HG03460 (cell line): ENCODE data around the gene INPP4A.
A peak's percentile ranks its signal among the peaks of the same experiment; 100 is the strongest.

ENCODE experiments used
- ATAC-seq: cut with Tn5 transposase; IDR thresholded peaks from one replicate; pipeline ENCODE4 v1.9.1; 2021; ENCODE audit not compliant: unreplicated experiment

The INPP4A gene

DNA sequence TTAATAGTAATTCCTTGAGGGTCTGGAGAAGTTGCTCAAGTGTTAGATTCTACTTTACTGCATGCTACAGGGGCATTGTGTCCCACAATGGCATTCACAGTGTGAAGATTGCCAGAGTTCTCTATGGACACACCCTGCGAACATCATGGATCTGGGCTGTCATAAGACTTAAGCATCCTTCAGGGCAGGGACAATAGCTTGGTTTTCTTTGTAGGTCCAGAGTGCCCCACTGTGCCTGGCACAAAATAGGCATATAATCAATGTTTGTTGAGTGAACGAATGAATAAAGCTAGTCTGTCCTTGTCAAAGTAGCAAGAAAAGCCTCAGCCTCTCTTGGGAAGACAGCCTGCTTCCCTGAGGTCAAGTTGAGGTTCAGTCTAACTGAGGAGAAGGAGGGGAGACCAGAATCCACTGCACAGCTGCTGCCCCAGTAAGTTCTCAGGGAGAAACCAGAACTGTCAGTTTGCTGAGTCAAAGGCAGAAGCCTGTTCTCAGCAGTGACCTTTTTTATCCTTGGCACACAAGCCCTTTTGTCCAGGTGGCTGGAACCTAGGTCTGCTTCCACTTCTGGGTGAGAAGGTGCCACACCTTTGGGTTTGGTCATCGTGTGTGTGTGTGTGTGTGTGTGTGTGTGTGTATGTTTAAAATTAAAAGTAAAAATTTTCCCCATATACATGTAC lies 15.0 kb downstream of the INPP4A start:
- no peak for ATAC-seq

DNA sequence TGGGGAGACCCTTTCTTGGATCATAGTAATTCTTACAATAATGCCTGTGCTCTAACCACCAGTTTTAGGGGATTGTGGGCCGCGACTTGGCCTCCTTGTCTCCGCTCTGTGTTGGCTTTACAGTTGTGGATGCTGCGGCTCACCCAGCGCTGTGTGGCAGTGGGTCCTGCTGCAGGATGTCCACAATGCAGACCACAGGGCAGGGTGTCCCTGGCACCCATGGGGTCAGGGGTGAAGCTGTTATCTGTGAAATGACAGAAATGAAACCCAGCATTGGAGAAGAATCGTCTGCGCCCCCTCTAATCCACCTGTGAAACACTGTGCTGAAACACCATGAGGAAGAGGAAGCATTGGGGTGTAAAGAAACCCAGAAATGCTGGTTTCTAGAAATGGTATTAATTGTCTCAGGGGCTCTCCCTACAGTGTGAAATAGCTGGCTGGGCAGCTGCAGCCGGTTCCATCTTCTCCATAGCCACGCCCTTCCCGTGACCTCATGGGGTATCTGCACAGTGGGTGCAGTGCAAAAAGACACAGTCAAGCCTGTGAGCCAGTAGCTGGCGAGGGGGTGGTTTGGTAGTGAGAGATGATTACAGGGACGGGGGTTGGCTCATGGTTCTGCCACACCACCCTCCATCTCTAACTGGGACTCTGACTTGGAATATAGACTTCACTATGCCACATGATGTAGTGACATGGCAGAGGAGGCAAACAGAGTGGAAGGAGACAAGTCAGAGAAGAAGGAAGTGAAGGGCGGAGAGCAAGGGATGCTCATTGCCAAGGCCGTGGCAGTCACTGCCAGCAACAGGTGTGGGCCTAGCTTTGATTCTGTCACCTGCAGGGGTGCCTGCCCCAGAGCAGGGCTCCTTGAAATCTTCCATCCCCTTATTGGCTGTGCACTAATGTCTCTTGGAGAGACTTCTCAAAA lies 16.2 kb downstream of the INPP4A start:
- peak; percentile 66 for ATAC-seq

DNA sequence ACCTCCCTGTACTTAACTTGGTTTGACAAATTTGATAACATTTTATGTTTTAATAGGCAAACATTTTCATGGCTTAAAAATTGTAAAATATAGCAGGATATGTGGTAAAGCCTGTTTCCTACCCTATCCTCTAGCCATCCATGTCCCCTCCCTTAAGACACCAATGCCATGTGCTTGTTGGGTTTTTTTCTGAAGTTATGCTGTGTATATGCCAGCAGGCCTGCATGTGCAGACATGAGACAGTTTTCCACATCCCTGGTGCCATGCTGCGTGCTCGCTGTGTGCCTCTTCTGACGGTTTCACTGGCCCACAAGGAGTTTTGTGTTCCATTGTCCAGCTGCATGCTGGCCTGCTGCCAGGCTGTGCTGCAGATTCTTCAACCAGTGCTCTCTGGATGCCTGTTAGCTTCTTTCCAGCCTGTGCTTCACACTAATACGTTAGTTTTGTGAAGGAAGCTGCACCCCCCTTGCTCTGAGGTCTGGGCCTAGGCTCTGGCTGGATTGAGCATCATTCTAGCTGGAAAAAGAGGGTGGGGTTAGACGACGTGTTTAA lies 16.9 kb downstream of the INPP4A start:
- ATAC-seq = no peak

DNA sequence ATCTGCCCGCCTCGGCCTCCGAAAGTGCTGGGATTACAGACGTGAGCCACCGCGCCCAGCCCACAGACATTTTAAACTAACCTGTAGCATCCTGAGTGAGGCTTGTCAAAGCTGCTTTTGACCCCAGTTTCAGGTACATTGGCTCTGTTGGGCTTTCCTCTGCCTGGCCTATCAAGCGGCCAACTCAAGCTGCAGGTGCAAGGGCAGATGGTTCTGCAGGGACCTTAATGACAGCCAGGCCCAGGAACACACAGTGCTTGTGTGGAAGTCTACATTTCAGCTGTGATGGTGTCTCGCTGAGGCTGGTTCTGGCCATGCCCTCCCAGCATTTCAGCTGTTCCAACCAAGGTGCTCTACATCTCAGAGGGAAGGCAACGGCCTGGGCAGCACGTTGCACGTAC lies 18.4 kb downstream of the INPP4A start:
- no peak for ATAC-seq

DNA sequence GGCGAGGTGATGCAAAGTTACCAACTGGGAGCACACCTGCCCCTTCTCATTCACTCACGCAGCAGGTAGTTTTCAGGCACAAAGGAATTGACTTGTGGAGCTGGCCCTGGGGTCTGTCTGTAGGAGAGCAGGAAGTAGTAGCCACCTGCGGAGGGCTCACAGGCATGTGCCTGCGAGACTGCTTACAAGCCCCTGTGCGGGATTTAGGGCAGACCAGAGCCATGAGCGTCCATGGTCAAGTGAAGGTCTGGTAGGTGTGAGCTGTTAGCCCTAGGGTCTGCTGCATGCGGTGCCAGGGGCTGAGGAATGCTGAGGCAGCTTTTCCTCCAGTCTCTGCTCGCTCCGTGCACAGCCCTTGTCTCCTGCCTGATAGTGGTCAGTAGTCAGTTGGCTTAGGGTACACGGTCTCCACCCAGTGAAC lies 18.9 kb downstream of the INPP4A start:
- ATAC-seq = no peak

- ATAC-seq = no peak
Observed at GRCh38 chr2:98463988-98464771, 19.5 kb downstream of the INPP4A start.

DNA sequence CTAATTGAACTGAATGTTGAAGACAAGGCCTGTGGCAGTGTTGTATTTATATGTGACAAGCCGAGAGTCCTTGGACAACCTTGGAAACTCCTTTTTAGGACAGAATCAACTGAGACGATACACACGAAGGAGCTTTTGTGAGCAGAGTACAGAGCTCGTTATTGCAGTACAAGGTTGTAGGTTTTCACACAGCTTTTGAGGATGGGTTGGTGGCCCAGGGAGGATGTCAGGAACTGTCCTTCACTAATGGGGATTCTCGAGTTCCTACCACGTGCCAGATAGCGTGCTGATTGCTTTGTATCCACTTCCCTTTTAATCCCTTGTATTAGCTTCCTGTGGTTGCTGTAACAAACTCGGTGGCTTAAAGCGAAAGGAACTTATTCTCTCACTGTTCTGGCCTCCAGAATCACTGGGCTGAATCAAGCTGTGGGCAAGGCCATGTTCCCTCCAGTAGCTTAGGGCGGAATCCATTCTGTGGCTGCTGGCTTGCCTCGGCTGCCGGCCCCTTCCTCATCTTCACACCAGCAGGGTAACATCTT lies 20.2 kb downstream of the INPP4A start:
- peak; percentile 40 for ATAC-seq

DNA sequence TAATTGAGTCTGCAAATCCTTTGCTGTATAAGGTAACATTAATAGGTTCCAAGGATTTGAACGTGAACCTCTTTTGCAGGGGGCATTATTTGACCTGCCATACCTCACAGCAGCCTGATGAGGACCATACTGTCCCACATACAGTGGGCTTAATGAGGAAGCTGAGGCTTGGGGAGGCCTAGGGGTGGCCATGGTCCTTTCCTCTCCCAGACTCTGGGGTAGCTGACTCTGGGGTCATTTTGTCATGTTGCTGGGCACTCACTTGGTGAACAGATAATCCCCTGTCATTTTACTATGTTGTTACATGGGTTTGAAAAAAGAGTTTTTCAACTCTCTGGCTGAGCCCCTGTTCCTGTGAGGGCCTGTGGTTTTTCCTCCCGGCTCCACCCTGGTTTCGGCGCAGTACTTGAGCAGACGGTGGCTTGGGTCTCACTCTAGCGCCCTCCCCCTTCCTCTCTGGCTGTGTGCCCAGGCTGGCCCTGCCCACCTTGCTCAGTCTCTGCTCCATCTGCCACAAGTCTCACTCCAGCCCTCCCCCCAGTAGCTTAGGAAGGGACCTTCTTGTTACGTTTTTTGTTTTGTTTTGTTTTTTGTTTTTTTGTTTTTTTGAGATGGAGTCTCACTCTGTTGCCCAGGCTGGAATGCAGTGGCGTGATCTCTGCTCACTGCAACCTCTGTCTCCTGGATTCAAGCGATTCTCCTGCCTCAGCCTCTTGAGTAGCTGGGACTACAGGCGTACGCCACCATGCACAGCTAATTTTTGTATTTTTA lies 21.0 kb downstream of the INPP4A start:
- ATAC-seq = peak; percentile 32

GRCh38 chr2:98467082-98467536 lies 22.5 kb downstream of the INPP4A start:
- ATAC-seq = no peak

DNA sequence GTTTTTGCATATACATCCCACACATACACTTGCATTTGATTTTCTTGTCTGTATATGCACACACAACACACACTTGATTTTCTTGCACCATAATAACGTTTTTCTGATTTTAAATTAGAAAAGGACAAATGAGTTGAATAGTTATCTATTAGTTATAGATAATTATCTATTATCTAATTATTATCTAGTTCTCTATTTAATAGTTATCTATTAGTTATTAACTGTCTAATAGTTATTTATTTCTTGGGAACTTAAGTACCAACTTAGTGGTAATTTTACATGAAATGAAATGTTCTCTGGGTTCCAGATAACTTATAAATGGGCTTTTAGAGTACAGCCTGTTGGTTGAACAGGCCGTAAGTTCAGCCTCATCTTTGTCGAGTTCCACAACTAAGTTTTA lies 23.0 kb downstream of the INPP4A start:
- no peak for ATAC-seq

DNA sequence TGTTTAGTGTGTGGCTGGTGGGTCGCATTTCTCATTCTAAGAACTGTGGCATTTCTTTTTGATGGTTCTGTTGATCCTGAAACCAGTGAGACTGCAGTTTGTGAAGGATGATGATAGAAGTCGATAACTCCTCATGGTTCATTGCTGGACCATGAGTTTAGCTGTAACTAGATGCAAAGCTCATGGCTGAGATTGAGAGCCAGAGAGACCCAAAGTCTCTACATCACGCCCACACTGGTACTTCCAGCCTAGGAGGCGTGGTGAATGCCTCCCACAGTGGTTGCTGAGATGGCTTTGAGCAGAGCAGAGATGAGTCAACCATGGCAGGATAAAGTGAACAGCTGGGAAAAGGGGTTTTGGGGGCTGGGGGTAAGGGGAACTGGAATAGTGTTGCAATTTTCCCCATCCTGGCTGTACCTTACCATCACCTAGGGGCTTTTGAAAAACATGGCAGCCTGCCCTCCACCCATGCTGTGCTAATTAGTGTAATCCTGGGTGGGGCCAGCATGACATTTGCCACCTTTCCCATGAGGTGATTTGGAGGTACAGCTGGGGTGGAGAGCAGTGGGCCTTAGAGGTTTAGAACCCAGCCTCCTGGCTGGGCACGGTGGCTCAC lies 24.1 kb downstream of the INPP4A start:
- peak; percentile 38 for ATAC-seq

DNA sequence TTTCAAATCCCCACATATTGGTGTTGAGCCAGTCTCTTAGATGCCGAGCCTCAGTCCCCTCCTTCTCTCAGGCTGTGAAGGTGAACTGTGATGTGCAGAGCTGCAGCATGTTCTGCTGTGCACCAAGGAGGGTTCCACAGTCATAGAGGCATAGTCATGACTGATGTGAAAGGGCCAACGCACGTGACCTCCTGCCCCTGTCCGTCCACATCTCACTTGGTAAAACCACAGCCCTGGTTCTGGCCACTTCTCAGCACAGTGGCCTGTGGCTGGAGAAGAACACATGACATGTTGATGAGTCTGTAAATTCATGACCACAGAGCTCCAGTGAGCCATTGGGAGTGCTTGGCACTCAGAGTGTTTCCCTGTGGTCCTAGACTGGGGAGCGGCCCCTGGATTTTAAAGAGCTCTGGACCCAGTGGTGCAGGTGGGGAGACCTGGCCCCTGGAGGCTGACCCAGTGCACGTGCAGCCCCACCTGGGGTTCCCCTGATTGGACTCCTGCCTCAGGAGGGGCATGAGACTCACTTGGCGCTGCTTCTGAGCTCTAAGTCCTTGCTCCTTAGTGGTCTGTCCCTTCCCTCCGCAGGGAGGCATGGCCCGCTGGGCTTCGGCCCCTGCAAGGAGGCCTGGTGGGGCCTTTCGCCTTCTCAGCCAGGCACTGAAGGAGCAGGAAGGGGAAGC lies 25.3 kb downstream of the INPP4A start:
- no peak for ATAC-seq

- no peak for ATAC-seq
Observed at GRCh38 chr2:98470851-98471255, 26.2 kb downstream of the INPP4A start.

- ATAC-seq = no peak
Observed at GRCh38 chr2:98471402-98472131, 26.9 kb downstream of the INPP4A start.

GRCh38 chr2:98472132-98472650 lies 27.5 kb downstream of the INPP4A start:
- ATAC-seq = no peak

DNA sequence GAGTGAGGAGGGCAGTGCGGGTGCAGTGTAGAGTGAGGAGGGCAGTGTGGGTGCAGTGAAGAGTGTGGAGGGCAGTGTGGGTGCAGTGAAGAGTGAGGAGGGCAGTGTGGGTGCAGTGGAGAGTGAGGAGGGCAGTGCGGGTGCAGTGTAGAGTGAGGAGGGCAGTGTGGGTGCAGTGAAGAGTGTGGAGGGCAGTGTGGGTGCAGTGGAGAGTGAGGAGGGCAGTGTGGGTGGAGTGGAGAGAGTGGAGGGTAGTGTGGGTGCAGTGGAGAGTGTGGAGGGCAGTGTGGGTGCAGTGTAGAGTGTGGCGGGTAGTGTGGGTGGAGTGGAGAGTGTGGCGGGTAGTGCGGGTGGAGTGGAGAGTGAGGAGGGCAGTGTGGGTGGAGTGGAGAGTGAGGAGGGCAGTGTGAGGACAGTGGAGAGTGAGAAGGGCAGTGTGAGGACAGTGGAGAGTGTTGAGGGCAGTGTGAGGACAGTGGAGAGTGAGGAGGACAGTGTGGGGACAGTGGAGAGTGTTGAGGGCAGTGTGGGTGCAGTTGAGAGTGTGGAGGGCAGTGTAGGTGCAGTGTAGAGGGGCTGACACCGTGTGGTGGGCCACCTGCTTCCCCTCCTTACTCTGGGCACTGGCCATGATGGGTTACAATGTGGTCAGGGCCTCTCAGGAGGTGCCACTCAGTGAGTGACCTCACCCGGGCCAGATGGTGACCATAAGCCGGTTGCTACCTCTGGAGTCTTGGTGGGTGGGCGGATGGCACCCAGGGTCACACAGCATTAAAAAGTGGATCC lies 28.5 kb downstream of the INPP4A start:
- ATAC-seq = no peak
